CD4-positive, alpha-beta T cell treated with Interleukin-15 for 4 hours (primary cell): ENCODE measurements around the gene CHCHD2.
"Not testable (repeated sequence)": the region's sequence is repeated elsewhere in the genome, so short reads cannot be mapped to it uniquely, and the experiment has no call there.

ENCODE experiments used
- DNase-seq: peaks from one replicate; pipeline ENCODE4 v3.0.0-alpha.2; 2020; ENCODE audit warnings: low spot score

Gene CHCHD2, protein sequence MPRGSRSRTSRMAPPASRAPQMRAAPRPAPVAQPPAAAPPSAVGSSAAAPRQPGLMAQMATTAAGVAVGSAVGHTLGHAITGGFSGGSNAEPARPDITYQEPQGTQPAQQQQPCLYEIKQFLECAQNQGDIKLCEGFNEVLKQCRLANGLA

DNA sequence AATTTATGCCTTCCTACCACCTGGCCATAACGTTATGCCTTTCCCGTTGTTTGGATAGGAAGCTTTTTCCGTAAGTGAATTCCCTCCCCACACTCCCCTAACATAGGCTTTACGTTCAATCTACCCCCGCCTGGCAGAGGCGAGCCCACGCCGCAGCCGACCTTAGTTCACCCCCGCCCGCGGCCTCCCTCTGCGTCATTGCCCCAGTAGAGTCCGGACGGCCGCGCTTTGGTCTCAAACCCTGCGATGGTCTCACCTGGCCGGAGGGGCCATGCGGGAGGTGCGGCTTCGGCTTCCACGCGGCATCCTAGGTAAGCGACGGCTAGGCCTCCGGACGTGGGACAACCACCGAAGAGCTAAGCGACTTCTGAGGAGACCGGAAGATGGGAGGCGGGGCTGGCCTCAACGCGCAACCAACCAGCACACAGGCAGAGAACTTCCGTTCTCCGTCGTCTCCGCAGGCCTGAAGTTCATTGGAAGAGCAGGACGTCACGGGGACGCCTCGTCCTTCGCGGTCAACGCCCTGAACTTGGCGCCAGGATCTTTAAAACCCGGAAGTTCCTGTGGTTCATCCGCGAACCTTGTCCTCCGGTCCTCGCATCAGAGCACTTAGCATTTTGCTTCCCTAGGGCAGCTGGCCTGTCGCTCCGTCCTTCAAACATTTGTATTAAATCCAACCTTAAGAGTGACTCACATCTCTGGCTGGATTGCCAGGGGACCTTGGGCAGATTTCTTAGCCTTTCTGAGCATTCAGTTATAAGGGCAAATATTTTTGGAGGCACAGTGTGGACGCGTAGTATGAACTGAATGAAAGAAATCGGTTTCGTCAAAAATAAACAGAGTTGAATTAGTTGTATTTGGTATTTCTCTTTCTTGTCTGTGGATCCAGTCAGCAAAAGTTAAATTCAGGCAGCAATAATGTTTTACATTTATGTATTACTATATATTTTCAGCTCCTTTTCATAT is at the start of gene CHCHD2:
Gene CHCHD2, minus strand, starts transcription at position 369 of the 966 bp plus-strand sequence. Its CDS starts 63 bp downstream, at position 306.
- DNase-seq, result peak; percentile 95

DNA sequence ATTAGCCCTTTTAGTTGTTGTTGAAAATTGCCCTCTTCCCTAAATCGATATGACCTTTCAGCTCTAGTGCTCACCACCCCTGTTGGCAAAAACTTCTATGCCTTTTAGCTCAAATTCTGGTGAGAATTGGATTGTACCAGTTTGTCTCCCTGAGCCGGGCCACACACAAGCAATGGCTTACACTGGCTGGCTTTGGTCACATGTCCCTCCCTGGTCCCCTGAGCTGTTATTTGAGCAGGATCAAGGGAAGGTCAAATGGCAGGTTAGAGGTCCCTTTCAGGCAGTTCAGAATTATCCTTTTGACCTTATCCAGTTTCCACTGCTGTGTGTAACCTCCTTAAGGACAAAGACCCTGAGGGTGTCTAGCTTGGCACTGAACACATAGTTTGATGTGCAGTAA is 24.8 kb upstream of the CHCHD2 start:
- DNase-seq, result not testable (repeated sequence)

DNA sequence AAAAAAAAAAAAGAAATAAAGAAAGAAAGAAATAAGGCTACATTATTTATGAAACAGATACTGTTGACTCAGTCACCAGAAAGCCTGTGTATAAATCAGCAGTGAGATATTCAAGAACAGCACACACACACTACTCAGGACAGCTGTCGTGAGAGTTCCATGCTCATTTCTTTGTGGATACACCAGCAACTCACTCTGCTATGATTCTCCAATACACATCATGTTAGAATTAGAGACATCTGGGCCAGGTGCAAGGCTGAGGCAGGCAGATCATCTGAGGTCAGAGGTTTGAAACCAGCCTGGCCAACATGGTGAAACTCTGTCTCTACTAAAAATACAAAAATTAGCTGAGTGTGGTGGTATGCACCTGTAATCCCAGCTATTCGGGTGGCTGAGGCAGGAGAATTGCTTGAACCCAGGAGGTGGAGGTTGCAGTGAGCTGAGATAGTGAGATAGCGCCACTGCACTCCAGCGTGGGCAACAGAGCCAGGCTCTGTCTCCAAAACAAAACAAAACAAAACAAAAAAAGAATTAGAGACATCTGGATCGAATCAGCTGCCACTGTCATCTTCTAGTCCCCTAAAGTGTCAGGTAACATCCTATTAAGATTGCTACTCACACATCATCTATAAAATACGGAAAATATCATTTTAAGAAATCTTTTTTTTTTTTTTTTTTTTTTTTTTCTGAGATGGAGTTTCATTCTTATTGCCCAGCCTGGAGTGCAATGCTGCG is 21.1 kb upstream of the CHCHD2 start:
- DNase-seq, result no peak

DNA sequence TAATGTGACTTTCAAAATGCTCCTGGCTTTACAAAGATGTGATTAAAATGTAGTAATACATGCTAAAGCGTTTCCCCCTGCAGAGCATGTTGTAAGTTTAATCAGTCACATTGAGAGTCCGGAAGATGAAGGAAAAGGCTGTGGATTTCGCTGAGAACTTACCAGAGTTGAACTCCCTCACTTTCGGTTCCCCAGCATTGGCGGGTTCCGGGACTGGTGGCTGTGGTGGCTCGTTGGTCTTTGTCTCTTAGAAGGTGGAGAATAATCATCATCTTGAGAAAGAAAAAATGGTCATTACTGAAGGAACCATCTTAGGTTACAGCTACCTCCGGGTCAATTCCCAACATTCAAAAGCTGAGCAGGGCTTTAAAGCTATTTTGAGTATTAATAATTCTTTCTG is 19.6 kb upstream of the CHCHD2 start:
- no peak for DNase-seq

DNA sequence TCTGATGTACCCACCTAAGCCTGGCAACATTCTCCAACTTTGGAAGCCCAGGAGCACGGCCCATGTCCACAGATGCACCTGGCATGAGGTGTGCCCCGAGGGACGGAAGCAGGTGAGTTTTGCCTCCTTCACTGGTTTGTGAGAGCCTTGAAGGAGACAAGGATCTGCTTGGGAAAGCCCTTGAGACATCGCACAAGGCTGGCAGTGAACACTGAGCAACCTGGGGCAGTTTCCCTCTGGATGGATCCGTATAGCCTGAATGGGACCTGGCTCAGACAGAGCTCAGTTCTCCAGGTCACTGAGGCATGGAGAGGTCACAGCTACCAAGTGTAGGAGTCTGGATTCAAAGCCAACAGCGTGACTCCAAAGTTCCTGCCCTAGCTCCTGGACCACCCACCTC is 18.7 kb upstream of the CHCHD2 start:
- DNase-seq, result no peak

DNA sequence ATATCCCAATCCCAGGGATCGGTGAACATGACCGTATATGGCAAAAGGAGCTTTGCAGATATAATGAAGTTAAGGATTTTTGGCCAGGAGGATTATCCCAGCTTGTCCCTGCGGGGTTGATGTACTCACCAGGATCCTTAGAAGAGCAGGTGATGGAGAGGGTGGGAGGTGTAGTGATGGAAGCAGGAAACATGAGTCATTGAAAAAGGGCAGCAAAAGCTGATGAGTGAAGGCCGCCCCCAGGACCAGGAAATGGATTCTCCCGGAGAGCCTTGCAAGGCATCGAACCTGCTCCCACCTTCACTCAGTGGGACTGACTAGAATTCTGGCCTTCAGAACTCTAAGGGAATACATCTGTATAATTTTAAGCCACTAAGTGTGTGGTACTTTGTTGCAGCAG is 15.2 kb upstream of the CHCHD2 start:
- no peak for DNase-seq

DNA sequence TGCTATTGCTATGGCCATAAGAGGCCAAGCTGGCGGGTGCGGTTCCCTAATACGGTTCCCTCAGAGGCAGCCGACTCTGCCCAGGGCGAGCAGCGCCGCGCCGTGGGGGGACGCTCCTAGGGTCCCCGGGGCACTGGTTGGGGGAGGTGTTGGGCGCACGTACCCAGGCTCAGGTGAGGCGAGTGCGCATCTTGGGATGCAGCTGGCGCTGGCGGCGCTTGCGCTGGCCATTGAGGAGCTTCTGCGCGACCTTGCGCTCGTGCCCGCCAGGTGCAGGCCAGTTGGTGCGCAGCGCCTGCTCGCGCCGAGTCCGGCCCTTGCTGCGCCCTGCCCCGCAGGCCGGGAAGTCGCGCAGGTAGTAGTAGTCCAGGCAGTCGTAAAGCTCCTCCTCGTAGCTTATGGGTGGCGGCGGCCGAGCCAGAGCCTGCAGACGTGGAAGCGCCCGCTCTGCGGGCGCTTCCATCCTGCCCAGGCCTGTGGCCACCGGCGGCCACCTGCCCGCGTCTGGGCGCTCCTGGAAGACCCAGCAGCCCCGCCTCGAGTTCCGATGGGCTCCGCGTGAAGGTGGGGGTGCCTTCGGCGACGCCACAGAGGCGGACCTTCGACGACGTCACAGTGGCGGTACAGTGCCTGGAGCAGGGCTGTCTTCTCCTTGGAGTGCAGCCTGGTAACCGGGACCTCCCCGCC is 9.7 kb upstream of the CHCHD2 start, which contains the start of gene NUPR2:
Gene NUPR2, minus strand, starts transcription at position 566 of the 687 bp plus-strand sequence. Its CDS starts 103 bp downstream, at position 463.
- DNase-seq, result no peak

DNA sequence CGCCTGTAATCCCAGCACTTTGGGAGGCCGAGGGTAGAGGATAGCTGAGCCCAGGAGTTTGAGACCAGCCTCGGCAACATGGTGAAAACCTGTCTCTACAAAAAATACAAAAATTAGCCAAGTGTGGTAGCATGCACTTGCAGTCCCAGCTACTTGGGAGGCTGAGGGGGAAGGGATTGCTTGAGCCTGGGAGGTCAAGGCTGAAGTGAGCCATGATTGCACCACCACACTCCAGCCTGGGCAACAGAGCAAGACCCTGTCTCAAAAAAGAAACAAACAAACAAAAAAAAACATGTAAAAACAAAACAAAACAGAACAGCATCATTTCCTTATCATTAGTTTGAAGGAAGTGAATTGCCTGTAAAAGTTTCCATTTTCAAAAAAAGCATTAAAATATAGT is 6.0 kb upstream of the CHCHD2 start:
- not testable (repeated sequence) for DNase-seq

DNA sequence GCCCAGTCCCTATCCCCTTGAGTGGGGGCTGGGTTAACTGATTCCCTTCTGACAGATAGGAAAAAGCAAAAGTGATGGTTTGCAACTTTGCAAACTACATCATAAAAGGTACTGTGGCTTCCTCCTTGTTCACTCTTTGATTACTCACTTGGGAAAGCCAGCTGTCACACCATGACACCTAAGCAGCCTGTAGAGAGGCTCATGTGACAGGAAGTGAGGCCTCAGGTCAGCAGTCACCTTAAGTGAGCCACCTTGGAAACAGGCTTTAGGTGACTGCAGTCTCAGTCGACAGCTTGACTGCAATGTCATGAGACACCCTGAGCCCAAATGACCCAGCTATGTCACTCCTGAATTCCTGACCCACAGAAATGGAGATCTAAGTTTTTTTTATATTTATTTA is 4.3 kb upstream of the CHCHD2 start:
- DNase-seq, result no peak

DNA sequence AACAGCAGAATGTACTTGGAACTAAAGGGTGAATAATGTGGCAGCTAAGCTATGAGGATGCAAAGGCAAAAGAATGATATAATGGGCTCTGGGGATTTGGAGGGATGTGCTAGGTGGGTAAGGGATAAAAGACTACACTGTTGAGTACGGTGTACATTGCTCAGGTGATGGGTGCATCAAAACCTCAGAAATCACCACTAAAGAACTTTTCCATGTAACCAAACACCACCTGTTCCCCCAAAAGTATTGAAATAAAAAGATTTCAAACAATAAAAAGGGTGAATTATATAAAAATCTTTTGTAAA is 1.6 kb upstream of the CHCHD2 start:
- DNase-seq, result no peak

DNA sequence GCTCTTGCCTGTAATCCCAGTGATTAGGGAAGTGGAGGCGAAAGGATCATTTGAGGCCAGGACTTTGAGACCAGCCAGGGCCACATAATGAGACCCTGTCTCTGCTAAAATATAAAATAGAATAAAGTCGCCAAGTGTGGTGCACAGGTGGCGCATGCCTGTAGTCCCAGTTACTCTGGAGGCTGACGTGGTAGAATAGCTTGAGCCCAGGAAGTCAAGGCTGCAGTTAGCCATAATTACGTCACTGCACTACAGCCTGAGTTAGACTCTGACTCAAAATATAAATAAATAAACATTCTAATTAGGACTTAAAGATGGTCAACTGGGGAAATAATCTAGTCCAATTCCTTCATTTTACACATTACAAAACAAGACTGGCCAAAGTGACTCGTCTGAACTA is 768 bp downstream of the CHCHD2 start:
- peak; percentile 16 for DNase-seq

DNA sequence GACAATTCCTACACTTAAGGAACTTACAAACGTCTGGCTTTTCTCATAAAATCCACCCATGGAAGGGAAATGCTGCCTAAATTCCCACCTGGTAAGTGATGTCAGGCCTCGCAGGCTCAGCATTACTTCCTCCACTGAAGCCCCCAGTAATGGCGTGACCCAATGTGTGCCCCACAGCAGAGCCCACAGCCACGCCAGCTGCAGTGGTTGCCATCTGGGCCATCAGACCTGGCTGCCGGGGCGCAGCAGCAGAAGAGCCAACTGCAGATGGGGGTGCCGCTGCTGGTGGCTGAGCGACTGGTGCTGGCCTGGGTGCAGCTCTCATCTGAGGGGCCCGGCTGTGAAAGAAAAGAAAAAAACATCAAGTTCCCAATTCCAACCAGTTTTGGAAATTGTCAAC is 2.1 kb downstream of the CHCHD2 start:
- not testable (repeated sequence) for DNase-seq

DNA sequence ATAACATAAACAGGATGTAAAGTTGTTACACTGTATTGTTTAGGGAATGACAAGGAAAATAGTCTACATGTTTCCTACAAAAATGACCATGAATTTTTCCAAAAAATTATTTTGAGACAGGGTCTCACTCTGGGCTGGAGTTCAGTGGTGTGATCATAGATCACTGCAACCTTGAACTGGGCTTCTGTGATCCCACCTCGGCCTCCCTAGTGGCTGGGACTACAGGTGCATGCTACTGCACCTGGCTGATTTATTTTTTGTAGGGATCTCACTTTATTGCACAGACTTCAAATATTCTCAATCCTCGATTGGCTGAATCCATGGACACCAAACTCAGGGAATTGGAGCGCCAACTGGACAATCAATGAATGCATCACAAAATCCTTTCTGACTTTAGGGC is 6.6 kb downstream of the CHCHD2 start:
- no peak for DNase-seq

DNA sequence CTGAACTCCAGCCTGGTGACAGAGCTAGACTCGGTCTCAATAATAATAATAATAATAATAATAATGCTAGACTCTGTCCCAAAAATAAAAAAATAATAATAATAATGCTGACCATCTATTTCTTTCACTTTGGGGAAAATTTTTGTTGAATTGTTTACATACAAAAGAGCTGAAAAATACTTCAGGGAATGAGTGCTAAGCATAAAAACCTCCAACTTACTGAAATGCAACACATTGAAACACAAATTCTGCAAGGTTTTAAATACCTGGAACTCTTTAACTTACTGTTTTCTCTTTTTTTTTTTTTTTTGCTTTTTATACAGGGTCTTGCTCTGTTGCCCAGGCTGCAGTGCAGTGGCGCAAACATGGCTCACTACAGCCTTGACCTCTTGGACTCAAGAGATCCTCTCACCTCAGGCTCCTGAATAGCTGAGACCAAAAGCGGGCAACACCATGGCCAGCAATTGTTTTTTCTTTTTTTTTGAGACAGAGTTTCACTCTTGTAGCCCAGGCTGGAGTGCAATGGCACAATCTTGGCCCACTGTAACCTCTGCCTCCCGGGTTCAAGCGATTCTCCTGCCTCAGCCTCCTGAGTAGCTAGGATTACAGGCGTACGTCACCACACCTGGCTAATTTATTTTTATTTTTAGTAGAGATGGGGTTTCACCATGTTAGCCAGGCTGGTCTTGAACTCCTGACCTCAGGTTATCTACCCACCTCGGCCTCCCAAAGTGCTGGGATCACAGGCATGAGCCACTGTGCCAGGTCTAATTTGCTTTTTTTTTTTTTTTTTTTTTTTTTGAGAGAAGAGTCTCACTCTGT is 7.9 kb downstream of the CHCHD2 start:
- DNase-seq, result not testable (repeated sequence)

DNA sequence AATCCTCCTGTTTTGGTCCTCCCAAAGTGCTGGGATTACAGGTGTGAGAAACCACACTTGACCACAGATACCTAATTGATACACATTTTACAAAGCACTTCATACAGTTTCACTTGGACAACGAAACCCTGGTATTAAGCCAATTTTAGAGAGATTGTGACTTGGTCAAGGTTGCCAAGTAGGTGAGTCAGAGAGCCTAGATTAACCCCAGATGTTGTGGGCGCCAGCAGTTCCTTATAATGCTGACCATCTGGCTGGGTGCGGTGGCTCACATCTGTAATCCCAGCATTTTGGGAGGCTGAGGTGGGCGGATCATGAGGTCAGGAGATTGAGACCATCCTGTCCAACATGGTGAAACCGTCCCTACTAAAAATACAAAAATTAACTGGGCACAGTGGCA is 8.6 kb downstream of the CHCHD2 start:
- no peak for DNase-seq

DNA sequence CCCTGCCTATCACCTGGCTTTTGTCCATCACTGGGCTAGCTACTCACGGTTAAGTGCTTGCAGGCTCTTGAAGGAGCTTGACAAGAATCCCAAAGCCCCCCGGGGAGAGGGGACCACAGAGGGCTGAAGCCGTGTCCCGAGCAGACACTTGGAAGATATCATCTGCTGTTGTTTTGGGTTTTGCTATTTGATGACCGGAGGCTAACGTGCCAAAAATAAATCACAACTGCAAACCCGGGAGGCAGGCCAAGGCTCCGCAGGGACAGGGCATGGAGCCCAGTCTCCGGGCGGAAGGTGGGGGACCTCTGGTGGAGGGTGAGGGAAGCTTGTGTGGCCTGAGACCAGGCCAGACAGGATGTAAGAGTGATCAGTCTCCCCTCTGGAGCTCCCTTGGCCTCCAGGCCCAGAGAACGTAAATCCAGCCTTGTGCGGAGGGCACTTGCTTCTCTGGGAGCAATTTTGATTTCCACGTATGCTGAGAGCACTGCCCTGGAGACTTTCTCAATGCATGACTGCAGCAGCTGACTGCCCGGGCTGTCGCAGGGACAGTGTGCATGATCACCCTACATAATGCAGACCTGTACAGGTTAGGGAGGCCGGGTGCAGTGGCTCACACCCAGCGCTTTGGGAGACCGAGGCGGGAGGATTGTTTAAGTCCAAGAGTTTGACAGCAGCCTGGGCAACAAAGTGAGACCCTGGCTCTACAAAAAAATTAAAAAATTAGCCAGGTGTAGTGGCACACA is 13.3 kb downstream of the CHCHD2 start, which contains the start of gene PHKG1:
Gene PHKG1, minus strand, starts transcription at position 164 of the 743 bp plus-strand sequence. CDS start 4,011 bp downstream, outside the sequence.
- no peak for DNase-seq

DNA sequence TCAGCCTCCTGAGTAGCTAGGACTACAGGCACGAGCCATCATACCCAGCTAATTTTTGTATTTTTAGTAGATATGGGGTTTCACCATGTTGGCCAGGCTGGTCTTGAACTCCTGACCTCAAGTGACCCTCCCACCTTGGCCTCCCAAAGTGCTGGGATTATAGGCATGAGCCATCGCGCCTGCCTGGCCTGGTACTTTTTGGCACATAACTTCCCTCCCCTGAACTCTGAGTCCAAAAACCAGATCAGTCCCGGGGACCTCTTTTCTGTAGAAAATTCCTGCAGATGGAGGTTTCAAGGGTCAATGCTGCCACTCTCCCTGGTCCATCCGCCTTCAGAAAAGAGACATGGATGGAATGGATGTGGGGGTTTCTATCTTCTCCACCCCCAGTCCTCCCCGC is 13.9 kb downstream of the CHCHD2 start:
- not testable (repeated sequence) for DNase-seq

DNA sequence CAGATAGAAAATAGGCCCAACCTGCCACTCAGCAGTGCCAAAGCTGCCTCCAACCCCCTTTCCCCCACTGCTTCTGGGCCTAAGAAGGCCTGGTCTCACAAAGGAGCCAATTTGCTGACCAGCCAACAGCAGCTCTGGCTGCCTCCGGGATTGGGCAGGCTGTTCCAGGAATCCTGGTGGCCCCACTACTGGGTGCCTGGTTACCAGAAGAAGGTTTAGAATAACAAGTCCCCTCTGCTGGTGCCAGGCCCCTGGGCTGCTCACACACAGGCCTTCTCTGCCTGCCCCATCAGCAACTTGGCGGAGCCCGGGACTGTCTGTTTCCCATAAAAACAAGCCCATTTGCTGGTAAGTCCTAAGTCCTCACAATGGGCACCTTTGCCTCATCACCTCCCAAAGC is 14.7 kb downstream of the CHCHD2 start:
- no peak for DNase-seq

DNA sequence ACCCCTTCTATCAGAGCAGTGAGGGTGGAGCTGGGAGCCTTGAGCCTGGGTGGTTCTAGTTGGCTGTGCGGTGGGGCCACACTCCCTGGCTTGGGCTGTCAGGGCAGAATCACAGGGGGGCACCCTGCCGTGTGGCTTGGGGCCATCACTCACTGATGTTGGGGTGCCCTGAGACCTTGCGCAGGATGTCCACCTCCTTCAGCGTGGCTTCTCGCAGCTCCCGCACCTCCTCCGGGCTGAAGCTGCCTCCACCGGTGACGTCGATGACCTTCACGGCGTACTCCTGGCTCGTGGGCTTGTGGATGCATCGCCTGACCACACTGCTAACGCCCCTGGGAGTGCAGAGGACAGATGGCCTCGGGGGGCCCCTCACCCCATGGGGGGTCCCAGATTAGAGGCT is 18.8 kb downstream of the CHCHD2 start:
- DNase-seq, result no peak

DNA sequence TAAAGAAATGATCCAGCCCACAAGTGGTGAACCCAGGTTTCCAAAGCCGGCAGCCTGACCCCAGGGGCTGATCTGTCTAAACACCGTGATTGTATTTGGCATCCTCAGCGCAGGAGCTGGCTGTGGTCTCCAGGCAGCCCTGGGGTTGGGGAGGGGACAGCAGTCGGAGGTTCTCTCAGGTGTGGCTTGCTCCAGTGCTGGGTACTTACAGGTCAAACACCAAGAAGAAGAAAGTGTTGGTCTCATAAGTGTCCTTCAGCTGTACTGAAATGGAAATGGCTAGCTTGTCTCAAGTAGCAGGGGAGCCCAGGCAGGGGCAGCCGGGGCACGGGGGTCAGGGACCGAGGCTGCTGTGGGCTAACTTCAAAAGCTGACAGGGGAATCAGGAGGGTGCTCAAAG is 19.5 kb downstream of the CHCHD2 start:
- DNase-seq, result no peak
